HG02884 (cell line): ENCODE data around the gene TUBB2A.

ENCODE experiments used
- ATAC-seq: cut with Tn5 transposase; IDR thresholded peaks from one replicate; pipeline ENCODE4 v1.9.1; 2021; ENCODE audit warnings: mild to moderate bottlenecking, moderate library complexity; ENCODE audit not compliant: unreplicated experiment

TUBB2A gene

GRCh38 chr6:3124667-3125066 is 32.7 kb downstream of the TUBB2A start:
- ATAC-seq: no peak

- no peak for ATAC-seq
Measured at GRCh38 chr6:3122823-3123182, 34.5 kb downstream of the TUBB2A start.

DNA sequence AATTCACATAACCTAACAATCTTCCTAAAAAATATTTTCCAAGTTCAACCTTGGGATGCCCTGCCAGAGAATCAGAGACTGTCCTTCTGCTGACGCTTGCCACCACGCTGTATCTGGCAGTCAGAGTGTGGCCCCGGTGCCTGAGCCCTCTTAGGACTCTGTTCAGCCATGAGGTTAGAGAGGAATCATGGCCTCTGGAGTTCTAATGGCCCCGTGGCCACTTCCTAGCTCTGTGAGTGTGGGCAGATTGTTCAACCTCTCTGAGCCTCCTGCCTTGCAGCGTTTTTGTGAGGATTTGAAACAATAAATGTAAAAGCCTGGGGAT is 36.6 kb downstream of the TUBB2A start:
- ATAC-seq: no peak

- ATAC-seq: peak; percentile 21
Measured at GRCh38 chr6:3119040-3119723, 38.2 kb downstream of the TUBB2A start.

DNA sequence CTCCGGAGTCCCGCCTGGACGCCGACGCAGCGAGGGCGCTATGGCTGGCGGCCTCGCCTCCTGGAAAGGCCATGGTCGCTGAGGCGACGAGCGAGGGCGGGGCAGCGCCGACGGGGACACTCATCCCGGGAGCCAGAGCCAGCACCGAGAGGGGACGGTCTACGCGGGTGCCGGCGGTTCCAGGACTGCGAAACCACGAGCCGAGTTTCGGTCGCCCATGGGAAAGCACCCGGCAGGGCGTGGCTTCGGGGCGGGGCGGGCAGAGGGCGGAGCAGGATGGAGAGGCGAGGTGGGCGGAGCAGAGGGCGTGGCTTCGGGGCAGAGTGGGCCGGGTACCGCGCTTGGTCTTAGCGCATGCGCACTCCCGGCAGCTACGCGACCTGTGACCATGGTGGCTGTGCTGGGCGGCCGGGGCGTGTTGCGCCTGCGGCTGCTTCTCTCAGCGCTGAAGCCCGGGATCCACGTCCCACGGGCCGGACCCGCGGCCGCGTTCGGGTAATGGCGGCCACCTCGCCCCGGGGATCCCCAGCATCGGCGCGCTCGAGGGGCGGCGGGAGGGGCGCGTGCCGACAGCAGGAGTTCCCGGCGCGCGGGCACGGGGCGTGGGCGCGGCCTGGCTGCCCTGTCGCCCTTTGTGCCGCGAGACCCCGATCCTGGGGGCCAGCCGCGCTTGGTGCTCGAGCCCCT is 38.8 kb downstream of the TUBB2A start, which contains the start of gene BPHL:
Gene BPHL, plus strand, starts transcription at position 359 of the 687 bp plus-strand sequence. Its CDS starts 30 bp downstream, at position 389.
- peak; percentile 79 for ATAC-seq

- ATAC-seq: peak; percentile 3
Measured at GRCh38 chr6:3117912-3118352, 39.4 kb downstream of the TUBB2A start.

GRCh38 chr6:3114377-3114776 is 43.0 kb downstream of the TUBB2A start:
- no peak for ATAC-seq

GRCh38 chr6:3109761-3110160 is 47.6 kb downstream of the TUBB2A start:
- no peak for ATAC-seq

DNA sequence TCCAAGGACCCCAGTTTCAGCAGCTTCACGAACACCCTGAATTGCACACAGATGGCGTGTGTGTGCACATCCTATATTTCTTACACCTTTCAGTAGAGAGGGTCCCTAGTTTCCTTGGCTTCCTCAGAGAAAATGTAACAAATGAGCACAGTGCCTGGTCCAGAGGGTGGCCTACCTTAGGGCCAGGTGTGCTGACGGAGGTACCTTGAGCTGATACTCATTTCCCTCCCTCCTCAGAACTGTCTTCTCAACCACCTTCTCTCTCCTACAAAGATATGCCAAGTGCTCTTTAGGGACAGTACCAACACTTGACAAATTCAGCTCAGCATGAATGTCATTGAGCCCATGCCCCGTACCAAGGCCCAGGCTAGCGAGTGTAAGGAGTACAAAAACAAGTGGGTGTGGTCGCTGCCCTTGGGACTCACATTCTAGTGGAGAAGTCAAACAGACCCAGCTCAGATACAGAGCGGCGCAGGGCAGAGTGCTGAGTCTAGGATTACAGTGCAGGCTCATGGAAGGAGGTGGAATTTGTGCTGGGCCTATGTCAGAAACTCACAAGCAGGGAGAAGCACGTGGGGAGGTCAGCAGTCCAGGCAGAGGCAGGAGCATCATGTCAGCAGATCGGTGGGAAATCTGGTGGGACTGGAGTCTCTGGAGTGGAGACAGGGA is 48.5 kb downstream of the TUBB2A start:
- no peak for ATAC-seq
